ENCODE measurements around the gene ABHD4. TPM values are rescaled to one million over a fixed set of nuclear protein-coding genes. Genes with fewer than 3 reads are reported as not detected.
A peak's percentile ranks its signal among the peaks of the same experiment; 100 is the strongest.
"Not testable (repeated sequence)": the region's sequence is repeated elsewhere in the genome, so short reads cannot be mapped to it uniquely, and the experiment has no call there.

The ABHD4 gene
- total RNA-seq, 1 donor from 2014 or later: 10.8 TPM

DNA sequence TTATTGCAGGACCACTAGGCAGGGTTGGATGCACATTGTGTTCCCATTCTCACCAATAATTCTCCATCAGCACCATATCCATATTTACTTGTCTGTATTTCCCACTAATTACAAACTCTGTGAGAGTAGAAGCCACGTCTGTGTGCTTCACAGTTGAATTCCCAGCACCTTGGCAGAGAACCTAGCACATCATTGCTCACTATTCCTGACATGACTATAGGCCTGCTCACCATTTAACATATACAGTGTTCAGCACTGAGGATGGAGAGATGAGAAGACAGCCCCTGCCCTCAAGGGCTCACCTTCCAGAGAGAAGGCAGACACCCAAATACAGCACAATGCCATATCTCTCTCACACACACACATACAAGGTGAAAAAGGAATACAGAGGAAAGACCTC, 14.1 kb upstream of the ABHD4 start:
- Mint-ChIP-seq H3K4me1 (ENCODE audit: low read depth) (peaks cover 61% of the 10 kb centered on the region), H3K27ac (peak overlapping the region; percentile 81), H3K36me3 (ENCODE audit: low read depth) (peaks cover 62% of the 10 kb centered on the region), H3K27me3 (ENCODE audit: low read depth) (no peaks in the 10 kb centered on the region), H3K9me3 (no peaks in the 10 kb centered on the region), H3K4me3 (ENCODE audit: low read depth) (peak overlapping the region; percentile 45)
- DNase-seq (ENCODE audit: low spot score): no peak
- intact Hi-C loops (cut with micrococcal nuclease): no loop called here

DNA sequence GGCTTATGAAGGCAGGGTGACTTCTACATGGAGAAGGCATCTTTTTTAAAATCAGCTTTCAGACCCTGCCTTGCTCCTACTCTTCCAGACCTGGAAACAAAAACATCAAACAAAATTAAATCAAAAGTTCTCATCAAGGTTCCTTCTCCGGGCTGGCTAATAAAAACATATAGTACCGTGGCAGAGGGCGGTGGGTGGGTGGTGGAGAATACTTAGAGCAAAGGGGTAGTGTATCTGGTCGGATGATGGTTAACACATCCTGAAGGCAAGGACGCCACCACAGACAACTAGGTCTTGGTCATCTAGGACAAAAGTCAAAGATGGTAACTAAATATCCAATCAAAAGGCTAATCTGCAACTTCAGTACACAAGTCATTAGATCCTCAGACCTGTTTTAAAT, 10.9 kb upstream of the ABHD4 start:
- H3K27me3 Mint-ChIP-seq (ENCODE audit: low read depth): no peaks in the 10 kb centered on the region
- peak overlapping the region; percentile 88 for H3K4me3 Mint-ChIP-seq (ENCODE audit: low read depth)
- intact Hi-C loops (cut with micrococcal nuclease): loop anchor here (5.0 kb wide), 1 partner anchor 265 kb away; no protein-coding TSS in a partner anchor
- H3K36me3 Mint-ChIP-seq (ENCODE audit: low read depth): peaks cover 49% of the 10 kb centered on the region
- DNase-seq (ENCODE audit: low spot score): no peak
- peak overlapping the region; percentile 76 for H3K27ac Mint-ChIP-seq
- H3K4me1 Mint-ChIP-seq (ENCODE audit: low read depth): peaks cover 58% of the 10 kb centered on the region
- no peaks in the 10 kb centered on the region for H3K9me3 Mint-ChIP-seq

DNA sequence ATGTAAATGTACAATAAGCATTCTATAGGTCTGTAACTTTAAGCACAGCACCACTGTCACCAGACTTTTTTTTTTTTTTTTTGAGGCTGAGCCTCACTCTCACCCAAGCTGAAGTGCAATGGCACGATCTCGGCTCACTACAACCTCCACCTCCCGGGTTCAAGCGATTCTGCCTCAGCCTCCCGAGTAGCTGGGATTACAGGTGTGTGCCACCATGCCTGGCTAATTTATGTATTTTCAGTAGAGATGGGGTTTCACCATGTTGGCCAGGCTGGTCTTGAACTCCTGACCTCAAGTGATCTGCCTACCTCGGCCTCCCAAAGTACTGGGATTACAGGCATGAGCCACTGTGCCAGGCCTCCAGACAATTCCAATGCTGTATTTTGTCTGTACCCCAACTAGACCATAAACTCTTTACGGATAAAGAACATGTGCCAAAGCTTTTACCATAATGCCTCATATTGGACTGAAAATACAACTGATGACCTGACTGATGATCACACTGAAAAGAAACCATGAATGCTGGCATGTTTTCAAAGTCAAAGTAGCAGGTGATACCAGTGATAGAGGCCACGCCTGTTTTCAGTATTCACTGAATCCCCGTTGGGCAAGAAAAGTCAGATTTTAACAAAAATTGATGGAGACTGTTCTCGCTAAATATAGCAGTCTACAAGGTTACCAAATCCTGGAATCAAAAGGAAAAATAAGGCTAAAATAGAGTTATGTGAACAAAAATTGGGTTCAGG, 10.2 kb upstream of the ABHD4 start:
- intact Hi-C loops (cut with micrococcal nuclease): loop anchor here (2.0 to 5.0 kb wide), 4 partner anchors 17 to 341 kb away; partner anchors contain the start of genes LRP10 and PRMT5
- peaks cover 58% of the 10 kb centered on the region for H3K4me1 Mint-ChIP-seq (ENCODE audit: low read depth)
- H3K36me3 Mint-ChIP-seq (ENCODE audit: low read depth): peaks cover 45% of the 10 kb centered on the region

GRCh38 chr14:22588526-22589095, 9.5 kb upstream of the ABHD4 start:
- DNase-seq (ENCODE audit: low spot score): no peak
- H3K27me3 Mint-ChIP-seq (ENCODE audit: low read depth): peaks cover 6% of the 10 kb centered on the region
- peak overlapping the region; percentile 88 for H3K4me3 Mint-ChIP-seq (ENCODE audit: low read depth)
- intact Hi-C loops (cut with micrococcal nuclease): loop anchor here (1.0 to 5.0 kb wide), 8 partner anchors 10 to 340 kb away; partner anchors contain the start of genes ABHD4, LRP10, OXA1L and PRMT5
- H3K4me1 Mint-ChIP-seq (ENCODE audit: low read depth): peaks cover 53% of the 10 kb centered on the region
- no peaks in the 10 kb centered on the region for H3K9me3 Mint-ChIP-seq
- peaks cover 37% of the 10 kb centered on the region for H3K36me3 Mint-ChIP-seq (ENCODE audit: low read depth)
- peak overlapping the region; percentile 95 for H3K27ac Mint-ChIP-seq

More for the DNA sequence above, 10.2 kb upstream of the ABHD4 start:
- Mint-ChIP-seq H3K27ac (peak overlapping the region; percentile 95), H3K4me3 (ENCODE audit: low read depth) (peak overlapping the region; percentile 88)
- not testable (repeated sequence) for DNase-seq (ENCODE audit: low spot score); H3K27me3 Mint-ChIP-seq (ENCODE audit: low read depth); H3K9me3 Mint-ChIP-seq

DNA sequence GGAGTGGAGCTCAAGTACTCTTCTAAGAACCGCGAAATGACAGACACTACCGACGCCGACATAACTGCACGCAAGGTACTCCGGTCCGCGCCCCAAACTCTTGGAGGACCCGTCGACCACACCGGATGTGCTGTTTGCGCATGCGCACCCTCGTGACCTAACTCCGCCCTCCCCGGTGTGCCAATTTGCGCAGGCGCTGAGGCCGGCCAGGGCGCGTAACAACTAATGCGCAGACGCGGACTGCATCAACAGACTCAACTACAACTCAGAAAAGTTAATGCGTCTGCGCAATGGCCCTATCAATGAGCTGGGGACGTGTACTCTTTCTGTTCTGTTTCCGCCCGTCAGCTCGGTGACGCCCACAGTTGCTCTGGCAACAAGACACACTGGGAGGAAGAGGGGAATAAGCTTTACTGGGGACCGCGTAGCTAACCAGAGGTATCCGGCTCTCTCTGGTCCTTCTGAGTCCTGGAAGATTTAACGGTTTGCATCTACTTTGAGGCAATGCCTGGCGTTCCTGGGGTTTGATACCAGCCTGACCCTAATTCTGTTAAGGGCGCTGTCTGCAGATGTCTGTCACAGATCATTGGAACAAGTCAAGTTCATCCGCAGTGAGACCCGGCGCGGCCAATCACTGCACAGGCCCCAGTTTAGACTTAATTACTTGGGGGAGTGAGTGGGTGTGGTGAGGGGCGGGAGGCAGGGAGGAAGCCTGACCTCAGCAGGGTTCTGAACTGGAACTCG, 8.8 kb upstream of the ABHD4 start, which contains the start of gene DAD1:
Gene DAD1, minus strand, starts transcription at position 129 of the 744 bp plus-strand sequence. Its CDS starts 67 bp downstream, at position 62.
- peak within 1 kb of the TSS; percentile 88 for H3K4me3 Mint-ChIP-seq (ENCODE audit: low read depth)
- H3K4me1 Mint-ChIP-seq (ENCODE audit: low read depth): peaks cover 51% of the 10 kb centered on the region
- peak; percentile 100 for DNase-seq (ENCODE audit: low spot score)
- intact Hi-C loops (cut with micrococcal nuclease): loop anchor here (1.0 to 5.0 kb wide), 8 partner anchors 9 to 340 kb away; partner anchors contain the start of genes ABHD4, LRP10, OXA1L and PRMT5
- peaks cover 10% of the 10 kb centered on the region for H3K27me3 Mint-ChIP-seq (ENCODE audit: low read depth)
- H3K9me3 Mint-ChIP-seq: no peaks in the 10 kb centered on the region
- peaks cover 33% of the 10 kb centered on the region for H3K36me3 Mint-ChIP-seq (ENCODE audit: low read depth)
- peak within 1 kb of the TSS; percentile 95 for H3K27ac Mint-ChIP-seq

GRCh38 chr14:22593189-22593588, 4.9 kb upstream of the ABHD4 start:
- Mint-ChIP-seq H3K4me3 (ENCODE audit: low read depth) (no peak overlapping the region), H3K36me3 (ENCODE audit: low read depth) (peaks cover under 1% of the 10 kb centered on the region), H3K27me3 (ENCODE audit: low read depth) (peaks cover 16% of the 10 kb centered on the region), H3K27ac (no peak overlapping the region), H3K9me3 (no peaks in the 10 kb centered on the region), H3K4me1 (ENCODE audit: low read depth) (peaks cover 31% of the 10 kb centered on the region)
- DNase-seq (ENCODE audit: low spot score): no peak
- intact Hi-C loops (cut with micrococcal nuclease): no loop called here

- Mint-ChIP-seq H3K4me1 (ENCODE audit: low read depth) (peaks cover 32% of the 10 kb centered on the region), H3K4me3 (ENCODE audit: low read depth) (no peak overlapping the region), H3K27ac (no peak overlapping the region), H3K27me3 (ENCODE audit: low read depth) (peaks cover 16% of the 10 kb centered on the region), H3K36me3 (ENCODE audit: low read depth) (no peaks in the 10 kb centered on the region), H3K9me3 (no peaks in the 10 kb centered on the region)
- no peak for DNase-seq (ENCODE audit: low spot score)
- intact Hi-C loops (cut with micrococcal nuclease): no loop called here
Observed at GRCh38 chr14:22593601-22594000, 4.5 kb upstream of the ABHD4 start.

- H3K27ac Mint-ChIP-seq: no peak overlapping the region
- no peaks in the 10 kb centered on the region for H3K9me3 Mint-ChIP-seq
- H3K36me3 Mint-ChIP-seq (ENCODE audit: low read depth): no peaks in the 10 kb centered on the region
- no peak overlapping the region for H3K4me3 Mint-ChIP-seq (ENCODE audit: low read depth)
- H3K4me1 Mint-ChIP-seq (ENCODE audit: low read depth): peaks cover 39% of the 10 kb centered on the region
- intact Hi-C loops (cut with micrococcal nuclease): no loop called here
- DNase-seq (ENCODE audit: low spot score): no peak
- H3K27me3 Mint-ChIP-seq (ENCODE audit: low read depth): peaks cover 16% of the 10 kb centered on the region
Observed at GRCh38 chr14:22594156-22594716, 3.9 kb upstream of the ABHD4 start.

DNA sequence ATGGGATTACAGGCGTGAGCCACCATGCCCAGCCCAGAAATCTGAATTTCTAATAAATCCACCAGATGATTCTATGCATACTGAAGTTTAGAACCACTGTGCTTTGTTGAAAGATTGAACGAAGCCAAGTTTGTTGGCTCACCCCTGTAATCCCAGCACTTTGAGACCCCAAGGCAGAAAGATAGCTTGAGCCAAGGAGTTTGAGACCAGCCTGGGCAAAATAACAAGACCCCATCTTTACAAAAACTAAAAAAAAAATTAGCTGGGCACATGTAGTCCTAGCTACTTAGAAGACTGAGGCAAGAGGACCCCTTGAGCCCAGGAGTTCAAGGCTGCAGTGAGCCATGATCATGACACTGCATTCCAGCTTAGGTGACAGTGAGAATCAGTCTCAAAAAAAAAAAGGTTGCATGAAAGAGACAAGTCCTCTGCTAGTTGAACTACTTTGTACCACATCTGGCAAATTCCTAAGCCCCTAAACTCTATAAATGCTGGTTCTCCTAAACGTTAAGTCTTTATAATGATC, 1.7 kb upstream of the ABHD4 start:
- H3K4me1 Mint-ChIP-seq (ENCODE audit: low read depth): peaks cover 46% of the 10 kb centered on the region
- DNase-seq (ENCODE audit: low spot score): no peak
- H3K27me3 Mint-ChIP-seq (ENCODE audit: low read depth): peaks cover 16% of the 10 kb centered on the region
- intact Hi-C loops (cut with micrococcal nuclease): no loop called here
- H3K4me3 Mint-ChIP-seq (ENCODE audit: low read depth): no peak overlapping the region
- no peak overlapping the region for H3K27ac Mint-ChIP-seq
- H3K9me3 Mint-ChIP-seq: no peaks in the 10 kb centered on the region
- H3K36me3 Mint-ChIP-seq (ENCODE audit: low read depth): no peaks in the 10 kb centered on the region

DNA sequence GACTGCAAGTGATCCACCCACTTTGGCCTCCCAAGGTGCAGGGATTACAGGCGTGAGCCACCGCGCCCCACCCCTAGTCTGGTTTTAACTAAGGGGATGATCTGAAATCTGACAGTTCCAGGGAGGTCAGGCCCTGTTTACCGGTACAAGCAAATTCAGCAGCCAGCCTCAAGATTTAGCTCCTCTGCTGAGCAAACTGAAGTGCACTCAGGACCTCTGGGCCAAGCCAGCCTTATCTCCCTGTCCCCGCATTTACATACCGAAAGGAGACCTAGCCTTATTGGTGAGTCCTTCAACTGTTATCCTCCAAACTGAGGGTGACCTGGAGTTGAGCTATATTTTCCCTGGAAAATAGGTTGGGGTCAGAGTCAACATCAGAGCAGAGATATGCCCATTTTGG, 835 bp upstream of the ABHD4 start:
- no peaks in the 10 kb centered on the region for H3K9me3 Mint-ChIP-seq
- H3K4me3 Mint-ChIP-seq (ENCODE audit: low read depth): peak overlapping the region; percentile 87
- no peak for DNase-seq (ENCODE audit: low spot score)
- no peak overlapping the region for H3K27ac Mint-ChIP-seq
- peaks cover 51% of the 10 kb centered on the region for H3K4me1 Mint-ChIP-seq (ENCODE audit: low read depth)
- intact Hi-C loops (cut with micrococcal nuclease): no loop called here
- peaks cover 16% of the 10 kb centered on the region for H3K27me3 Mint-ChIP-seq (ENCODE audit: low read depth)
- peaks cover 5% of the 10 kb centered on the region for H3K36me3 Mint-ChIP-seq (ENCODE audit: low read depth)

GRCh38 chr14:22597771-22598098, 365 bp upstream of the ABHD4 start:
- H3K36me3 Mint-ChIP-seq (ENCODE audit: low read depth): peaks cover 10% of the 10 kb centered on the region
- H3K4me3 Mint-ChIP-seq (ENCODE audit: low read depth): peak overlapping the region; percentile 87
- intact Hi-C loops (cut with micrococcal nuclease): loop anchor here (1.0 kb wide), 1 partner anchor 8 kb away; the partner anchor contains the start of gene DAD1
- peaks cover 16% of the 10 kb centered on the region for H3K27me3 Mint-ChIP-seq (ENCODE audit: low read depth)
- peaks cover 49% of the 10 kb centered on the region for H3K4me1 Mint-ChIP-seq (ENCODE audit: low read depth)
- peak overlapping the region; percentile 79 for H3K27ac Mint-ChIP-seq
- no peak for DNase-seq (ENCODE audit: low spot score)
- H3K9me3 Mint-ChIP-seq: no peaks in the 10 kb centered on the region

DNA sequence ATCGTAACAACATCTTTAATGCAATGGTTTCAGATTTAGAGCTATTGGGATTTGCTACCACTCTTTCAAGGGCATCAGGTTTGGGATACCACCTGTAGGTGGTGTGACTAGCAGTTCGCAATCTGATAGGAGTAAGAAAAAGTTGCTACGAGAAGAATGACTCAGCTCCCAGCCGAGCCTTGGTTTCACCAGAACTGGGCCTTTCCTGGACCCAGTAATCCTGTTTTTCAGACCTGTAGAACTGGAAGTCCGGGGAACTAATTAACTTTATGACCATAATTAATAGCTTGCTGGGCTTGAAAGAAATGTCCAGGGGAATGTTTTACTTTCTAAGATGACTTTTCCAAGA, 770 bp downstream of the ABHD4 start:
- Mint-ChIP-seq H3K36me3 (ENCODE audit: low read depth) (peaks cover 19% of the 10 kb centered on the region), H3K27ac (peak overlapping the region; percentile 79), H3K4me3 (ENCODE audit: low read depth) (peak overlapping the region; percentile 87), H3K27me3 (ENCODE audit: low read depth) (peaks cover 7% of the 10 kb centered on the region), H3K9me3 (no peaks in the 10 kb centered on the region), H3K4me1 (ENCODE audit: low read depth) (peaks cover 43% of the 10 kb centered on the region)
- intact Hi-C loops (cut with micrococcal nuclease): loop anchor here (1.0 kb wide), 1 partner anchor 10 kb away; the partner anchor contains the start of gene DAD1
- no peak for DNase-seq (ENCODE audit: low spot score)
